NCI-H2196 treated with DMSO at 0.1 percent for 48 hours (cell line): Measurements from ENCODE around the gene RAP1A.

ENCODE experiments used
- DNase-seq: peaks from one replicate; lab custom pipeline; 2025; ENCODE audit not compliant: unreplicated experiment; lab: John Stamatoyannopoulos, UW

The RAP1A gene

DNA sequence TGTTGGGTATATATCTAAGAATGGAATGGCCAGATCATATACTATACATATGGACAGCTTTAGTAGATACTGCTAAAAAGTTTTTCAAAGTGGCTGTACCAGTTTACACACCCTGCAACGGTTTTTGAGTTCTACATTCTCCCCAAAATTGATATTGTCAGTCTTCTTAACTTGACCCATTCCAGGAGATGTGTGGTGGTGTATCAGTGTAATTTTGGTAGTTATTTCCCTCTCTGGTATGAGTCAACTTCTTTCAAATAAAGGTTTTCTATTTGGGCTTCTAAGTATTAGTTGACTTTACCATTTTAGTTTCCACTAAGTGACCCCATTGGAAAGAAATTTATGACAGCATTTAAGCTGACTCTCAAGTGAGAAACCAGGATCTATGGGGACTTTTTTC is 90.4 kb downstream of the RAP1A start:
- no peak for DNase-seq

DNA sequence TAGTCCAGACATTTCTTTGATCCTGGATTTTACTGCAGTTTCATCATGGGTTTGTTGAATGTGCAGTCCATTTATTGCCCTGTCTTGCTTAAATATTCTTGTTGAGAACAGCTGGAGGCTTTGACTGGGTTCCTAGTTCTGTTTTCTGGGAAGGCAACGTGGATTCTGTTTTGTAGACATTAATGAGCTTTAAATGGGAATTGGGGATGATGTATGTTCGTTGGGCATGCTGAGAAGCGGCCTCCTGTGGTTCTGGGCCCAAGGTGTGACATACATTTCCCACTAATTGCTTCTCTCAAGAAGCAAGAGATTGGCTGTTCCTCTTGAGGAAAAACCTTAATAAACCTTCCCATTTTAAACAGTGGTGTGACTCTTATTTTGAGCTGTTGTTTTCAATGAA is 96.7 kb downstream of the RAP1A start:
- no peak for DNase-seq

DNA sequence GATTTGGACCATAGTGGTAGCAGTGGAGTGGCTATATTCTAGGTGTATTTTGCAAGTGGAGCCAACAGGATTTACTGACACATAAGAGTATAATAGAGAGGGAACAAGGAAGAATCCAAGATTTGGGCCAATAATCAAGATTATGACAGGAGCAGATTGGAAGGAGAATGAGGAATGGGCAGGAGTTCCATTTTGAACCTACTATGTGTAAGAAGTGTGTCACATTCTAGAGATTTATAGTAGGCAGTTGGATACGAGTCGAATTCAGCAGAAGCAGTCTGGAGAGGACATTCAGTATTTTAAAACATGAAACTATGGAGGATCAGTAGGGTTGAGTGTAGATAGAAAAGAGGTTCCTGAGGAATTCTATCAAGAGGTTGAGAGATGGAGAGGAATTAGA is 97.9 kb downstream of the RAP1A start:
- no peak for DNase-seq

DNA sequence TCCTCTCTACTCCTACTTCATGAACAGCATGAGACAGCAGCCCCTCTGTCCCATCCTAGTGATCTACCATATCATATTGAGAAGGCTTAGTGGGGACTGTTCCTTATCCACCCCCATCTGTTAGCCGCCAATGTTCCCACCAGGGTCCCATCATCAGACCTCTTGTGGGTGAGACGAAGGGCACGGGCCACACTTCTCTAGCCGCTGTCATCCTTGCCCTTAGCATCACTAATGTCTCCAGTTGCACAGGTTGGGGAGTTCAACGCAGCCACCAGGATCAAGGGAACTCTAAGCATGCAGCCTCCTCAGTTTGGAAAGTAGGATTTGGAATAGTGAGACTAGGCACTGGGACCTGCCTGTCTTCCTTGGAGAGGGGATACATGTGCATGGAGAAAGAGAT is 99.5 kb downstream of the RAP1A start:
- DNase-seq = no peak

DNA sequence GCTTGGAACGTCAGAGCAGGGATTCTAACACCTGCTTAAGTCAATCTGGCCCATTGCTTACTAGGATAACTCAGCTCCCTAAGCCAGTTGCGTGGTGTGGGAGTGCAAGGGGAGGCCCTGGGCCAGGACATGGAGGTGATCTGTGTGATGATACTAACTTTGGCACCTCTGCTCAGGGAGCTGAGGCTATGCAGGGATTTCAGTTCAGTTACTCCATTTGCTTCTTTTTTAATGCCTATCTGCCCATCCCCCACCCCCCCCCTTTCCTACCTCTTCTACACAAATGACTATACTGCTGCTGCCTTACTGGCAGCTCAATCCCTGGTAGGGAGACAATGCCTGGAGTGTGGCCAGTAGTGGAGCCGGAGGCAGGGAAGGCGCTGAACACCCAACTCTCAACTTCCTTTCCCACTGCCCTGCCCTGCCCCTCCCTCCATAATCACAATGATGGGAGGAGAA is 100.1 kb downstream of the RAP1A start:
- no peak for DNase-seq

DNA sequence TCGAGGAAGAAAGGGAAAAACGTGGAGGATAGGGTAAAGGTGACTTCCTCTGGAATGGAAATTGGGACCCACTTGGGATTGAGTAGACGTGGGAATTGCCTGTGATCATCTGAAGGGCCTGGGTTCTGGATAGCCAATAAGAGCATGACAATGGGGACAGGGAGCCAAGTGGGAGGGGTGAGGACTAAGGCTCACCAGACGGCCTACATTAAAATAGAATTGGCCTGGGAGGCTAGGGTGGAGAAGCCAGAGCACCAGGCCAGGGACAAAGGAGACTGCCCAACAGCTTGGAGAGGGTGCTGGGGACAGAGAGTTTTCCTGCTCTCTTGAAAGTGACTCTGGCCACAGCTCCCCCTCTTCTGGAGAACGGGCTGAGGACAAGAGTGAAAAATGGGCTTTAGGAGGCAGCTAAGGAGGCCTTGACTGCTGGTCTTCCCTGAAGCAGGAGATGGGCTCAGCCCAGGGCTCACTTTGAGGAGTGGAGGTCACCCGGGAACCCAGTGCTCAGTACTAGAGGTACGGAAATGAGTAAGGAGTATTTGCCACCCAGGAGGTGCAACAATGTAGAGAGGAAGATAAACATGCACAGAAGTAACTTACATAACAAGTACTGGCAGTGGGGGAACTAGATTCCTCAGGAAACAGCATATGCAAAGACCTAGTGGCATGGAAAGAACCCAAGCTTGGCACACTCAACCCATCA is 100.8 kb downstream of the RAP1A start:
- DNase-seq = no peak

DNA sequence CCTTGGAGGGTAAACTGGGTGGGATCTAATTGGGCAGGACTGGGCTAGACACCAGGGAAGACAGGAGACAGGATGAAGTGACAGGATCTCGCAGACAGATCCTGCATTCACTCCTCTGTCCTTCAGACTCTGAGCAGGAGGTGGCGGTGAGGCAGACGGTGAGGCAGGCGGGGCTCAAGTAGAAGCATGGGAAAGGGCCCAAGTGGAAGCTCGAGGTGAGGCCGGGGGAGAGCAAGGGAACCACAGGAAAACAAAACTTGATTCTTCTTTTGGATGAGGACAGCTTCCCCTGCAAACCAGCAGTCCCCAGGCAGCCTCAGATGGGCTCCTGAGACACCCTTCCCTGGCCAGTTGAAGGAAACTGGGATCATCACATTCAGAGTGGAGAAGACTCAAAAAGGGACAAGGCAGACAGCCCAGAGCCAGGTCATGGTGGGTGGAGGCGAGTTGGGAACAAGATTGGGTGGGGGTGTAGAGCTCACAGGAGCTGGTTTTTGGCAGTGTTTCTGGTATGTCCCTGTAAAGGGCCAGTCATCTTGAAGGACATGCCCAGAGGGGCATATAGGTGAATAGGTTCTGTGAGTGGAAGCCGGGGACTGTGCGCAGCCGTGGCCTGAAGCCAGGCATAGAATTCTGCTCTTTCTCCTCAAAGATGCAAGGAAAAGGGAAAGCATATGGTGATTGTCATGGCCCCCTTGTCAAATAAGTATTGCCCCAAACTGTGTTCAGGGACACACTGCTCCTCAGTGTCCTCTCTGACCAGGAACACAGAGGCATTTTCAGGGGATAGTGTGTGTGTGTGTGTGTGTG is 101.6 kb downstream of the RAP1A start:
- no peak for DNase-seq

DNA sequence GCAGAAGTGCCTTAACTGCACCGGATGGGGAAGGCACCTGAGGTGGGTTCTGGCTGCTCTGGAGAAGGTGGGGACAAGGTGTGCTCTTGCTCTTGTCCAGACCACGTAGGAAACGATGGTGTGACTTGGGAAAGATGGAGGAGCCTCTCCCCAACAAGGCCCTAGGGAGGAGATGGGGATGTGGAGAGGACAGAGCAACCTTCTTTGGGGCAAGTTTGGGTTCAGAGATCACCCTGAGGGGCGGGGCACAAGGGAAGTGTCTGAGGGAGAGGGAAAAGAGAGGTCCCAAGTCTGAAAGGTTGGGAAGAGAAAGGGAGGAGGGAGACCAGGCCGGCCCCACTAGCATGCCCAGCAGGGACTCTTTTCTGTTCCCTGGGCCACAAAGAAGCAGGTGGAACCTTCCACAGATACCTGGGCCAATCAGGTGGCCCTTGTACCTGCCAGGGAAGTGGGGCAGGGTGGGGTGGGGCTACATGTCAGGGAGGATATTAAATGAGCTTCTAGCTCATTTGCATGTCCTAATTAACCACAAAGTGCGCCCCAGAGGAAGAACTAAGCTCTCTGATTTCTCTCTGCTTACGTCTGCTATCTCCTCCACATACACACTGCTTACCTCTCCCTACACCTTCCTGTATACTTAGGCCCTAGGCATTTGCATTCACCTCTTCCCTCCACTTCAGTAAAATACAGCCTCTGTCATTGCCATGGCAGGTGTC is 103.7 kb downstream of the RAP1A start:
- no peak for DNase-seq

DNA sequence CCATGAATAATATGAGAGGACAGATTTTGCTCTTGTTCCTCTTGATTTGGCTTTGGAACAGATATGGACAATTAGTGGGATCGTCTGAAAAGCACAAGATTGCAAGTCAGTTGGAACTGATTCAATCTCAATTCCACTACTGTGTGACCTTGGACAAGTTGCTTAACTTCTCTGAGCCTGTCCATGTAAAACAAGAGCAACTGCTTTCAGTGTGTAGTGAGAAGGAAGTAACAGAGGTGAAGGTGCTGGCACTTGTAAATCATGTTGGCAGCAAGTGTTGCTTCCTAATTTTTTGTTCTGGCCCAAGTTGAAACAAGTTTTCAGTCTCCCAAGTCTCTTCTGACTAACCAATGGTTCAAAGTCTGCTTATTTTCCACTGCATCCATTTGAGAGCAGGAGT is 104.3 kb downstream of the RAP1A start:
- DNase-seq = no peak

DNA sequence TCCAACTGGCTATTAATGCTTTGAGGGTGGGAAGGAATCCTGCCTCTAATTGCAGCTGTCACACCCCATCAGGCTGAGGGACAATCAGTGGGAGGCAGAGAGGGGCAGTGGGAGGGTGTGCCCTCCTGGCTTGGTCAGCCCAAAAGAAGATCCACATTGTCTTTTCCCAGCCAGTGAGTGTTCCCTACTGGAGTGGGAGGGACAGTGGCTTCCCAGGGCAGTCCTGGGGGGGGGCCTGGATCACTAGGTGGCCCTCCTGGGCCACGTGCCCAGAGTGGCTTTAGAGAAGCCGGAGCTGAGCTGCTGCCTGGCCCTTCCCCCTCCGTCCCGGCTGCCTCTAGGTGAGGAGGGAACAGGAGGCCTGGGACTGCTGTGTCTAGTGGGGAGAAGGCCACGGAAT is 105.6 kb downstream of the RAP1A start:
- no peak for DNase-seq

DNA sequence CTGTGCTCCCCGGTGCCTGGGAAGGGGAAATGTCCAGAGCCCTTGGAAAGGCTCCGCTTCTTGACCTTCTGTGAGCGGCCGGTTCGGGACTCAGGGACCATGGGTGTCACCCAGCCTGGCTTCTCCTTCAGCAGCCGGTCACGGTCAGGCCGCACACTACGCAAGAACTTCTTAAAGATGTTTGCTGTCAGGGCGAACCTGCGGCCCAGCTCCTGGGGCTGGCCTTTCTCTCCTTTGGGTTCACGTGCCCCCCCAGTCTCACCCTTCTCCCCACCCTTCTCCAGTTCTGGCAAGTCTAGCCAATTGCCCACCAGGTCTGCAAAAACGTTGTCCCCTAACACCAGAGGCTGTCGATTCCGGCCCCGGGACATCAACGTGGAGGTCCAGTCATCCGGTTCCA is 107.5 kb downstream of the RAP1A start:
- DNase-seq = no peak

DNA sequence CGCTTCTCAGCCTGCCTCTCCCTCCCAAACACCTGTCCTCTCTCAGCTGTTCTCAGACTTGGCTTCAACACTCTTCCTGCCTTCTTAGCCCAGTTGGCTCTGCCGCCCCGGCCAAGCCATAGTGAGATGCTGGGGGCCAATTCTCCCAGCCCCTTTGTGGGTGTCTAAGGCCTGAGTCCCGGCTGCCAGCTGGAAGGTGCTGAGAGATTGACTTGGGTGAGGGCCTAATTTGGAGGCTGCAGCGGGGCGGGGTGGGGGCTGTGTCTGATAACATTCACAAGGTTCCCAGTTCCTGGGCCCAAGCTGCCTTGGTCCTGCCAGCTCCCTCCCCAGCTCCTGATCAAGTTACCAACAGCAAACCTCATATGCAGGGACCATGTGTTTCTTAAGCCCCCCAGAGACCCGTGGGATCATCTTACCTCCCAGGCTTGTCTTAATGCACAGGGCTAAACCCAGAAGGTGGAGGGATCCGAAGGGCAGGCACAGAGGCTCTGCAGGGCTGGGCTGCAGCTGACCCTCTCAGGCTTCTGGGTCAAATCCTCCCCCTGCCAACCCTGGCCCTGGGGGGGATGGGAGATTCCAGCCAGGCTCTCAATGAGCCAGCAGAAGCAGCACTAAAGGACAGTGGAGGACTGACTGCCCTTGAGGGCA is 109.8 kb downstream of the RAP1A start:
- no peak for DNase-seq

DNA sequence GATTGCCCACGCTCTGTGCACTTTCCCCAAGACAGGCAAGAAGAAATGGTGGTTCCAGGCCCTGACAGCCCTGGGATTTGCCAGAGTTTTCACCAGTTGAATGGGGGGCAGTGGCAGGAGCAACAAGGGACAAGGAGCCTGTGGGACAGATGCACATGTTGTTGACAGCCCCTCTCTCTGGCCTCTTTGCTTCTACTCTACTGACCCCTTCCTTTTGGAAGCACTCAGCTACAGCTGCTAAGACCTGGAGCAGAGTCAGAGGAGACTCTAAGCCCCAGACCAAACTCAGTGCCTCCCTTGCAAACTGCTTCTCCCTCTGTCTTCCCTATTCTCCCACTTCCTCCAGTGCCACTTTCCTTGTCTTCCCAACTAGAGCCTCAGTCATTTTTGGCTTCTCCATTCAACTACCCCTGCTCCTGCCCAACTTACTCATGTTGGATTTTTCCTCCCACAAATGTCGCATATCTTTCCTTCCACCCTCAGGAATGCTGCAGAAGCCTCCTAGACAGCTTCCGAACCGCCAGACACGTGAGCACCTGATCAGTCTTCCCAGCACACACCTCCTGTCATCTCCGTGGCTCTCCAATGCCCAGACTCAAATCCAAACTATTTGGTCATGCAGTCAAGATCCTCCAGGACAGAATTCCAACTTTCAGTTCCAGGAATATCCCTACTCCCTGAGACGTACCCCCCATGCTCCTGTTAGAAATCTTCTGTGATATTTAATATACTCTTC is 110.5 kb downstream of the RAP1A start:
- no peak for DNase-seq

DNA sequence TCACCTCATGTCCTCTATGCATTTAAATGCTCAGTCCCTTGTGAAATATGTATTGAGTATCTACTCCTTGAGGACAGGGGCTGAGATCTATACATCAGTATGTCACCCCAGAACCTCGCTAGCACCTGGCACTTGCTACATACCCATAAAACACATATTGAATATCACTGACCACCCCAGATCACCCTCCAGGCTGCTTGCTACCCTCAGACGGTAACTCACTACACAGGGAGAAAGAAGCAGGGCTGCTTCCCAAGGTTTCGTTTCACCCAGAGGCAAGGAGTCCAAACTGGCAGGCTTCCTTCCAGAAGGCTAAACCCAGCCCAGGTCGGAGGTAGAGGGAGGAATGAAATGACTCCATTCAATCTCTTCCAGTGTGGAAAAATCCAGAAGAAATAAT is 111.1 kb downstream of the RAP1A start:
- no peak for DNase-seq

DNA sequence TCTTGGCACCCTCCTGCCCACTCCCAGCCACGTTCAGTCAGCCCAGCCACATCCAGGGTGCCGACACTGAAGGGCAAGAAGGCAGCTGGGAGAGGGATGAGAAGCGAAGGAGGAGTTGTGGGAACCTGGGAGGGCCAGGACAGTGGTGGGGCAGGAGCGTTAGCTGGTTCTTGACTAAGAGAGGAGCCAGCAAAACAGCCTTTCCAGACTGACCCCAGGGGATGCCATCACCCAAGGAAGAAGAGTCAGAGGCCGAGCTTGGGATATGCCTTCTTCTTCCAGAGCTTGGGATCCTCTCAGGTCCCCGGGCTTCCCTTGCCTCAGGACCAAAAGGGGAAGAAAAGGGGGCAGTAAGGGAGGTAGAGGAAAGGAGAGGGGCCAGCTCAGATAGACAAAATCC is 112.4 kb downstream of the RAP1A start:
- DNase-seq = no peak

DNA sequence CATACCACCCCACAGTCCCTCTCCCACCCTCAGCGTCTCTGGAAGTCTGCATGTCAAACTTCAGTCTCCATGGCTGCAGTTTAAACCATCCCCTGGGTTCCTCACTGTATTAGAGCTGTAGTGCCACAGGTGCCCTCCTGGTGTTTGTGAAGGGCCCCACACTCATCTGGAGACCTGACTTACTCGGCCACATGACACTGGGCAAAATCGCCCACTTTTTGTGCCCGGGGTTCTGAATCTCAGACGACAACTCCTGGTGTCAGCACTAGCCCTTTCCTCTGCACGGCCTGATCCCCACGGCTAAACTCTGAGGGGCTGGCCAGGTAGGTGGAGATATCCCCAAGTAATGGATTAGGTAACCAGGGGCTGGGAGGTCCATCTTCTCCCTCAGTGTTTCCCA is 113.1 kb downstream of the RAP1A start:
- DNase-seq = no peak

DNA sequence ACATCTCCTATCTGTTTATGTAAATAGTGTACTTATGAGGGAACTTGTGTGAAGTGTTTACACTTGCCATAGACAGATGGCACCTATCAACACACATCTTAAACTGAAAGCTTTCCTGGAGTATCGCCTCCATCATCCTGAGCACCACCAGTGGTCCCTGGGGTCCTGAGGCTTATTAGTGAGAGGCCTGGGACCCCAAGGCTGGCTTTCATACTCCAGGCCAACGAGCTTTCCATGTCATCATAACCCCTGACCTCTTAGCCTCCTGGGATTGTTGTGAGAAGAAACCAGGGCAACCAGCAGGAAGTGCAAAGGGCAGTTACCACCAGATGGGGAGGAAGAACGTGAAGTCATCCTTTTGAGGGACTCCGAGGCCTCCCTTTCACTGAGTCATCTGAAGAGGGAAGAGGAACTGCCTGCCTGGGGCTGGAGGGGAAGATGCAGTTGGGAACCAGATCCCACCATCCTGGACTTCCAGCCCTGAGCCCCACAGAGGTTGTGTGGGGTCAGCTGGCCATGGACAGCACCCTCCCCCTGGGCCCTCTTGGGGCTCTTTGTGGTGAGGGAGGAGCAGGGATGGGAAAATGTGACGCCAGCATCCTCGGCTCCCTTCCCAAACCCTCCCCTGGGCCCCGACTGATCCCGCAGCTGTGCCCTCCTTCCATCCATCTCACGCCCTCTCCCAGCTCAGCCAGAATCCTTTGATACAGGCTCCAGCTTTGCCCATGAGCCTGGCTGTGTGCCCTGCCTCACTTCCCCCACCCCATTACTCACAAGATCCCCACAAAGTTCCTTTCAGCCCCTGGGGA is 113.8 kb downstream of the RAP1A start:
- DNase-seq = no peak

DNA sequence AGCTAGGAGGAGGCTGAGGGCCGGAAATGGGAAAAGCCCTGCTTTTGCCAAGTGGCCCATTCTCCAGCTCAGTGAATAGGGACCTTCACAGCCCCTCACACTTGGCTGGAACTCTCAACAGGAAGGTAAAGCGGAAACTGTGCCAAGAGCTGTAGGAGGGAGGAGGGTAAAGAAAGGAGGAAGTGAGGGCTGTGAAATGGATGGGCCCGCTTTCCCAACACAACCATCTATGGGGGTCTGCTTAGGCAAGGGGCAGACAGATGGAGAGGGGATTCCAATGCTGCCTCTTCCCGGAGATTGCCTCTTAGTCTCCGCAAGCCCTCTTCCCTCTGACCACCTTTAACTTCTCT is 114.4 kb downstream of the RAP1A start:
- no peak for DNase-seq

DNA sequence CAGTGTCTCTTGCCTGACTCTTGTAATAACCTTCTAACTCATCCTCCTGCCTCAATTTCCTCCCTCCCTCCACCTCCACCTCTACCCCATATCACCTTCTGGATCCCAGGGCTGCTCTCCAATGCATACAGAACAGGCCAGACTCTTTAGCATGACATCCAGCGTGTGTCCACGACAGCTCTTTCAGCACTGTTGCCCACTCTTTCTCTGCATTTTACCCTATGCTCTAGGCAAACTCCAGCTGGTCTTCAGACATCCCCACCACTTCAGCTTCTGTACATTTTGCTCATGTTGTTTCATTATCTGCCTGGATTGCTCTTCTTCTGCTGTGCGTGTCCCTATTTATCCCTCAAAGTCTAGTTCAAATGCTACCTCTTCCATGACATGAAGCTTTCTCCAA is 114.8 kb downstream of the RAP1A start:
- DNase-seq = no peak

DNA sequence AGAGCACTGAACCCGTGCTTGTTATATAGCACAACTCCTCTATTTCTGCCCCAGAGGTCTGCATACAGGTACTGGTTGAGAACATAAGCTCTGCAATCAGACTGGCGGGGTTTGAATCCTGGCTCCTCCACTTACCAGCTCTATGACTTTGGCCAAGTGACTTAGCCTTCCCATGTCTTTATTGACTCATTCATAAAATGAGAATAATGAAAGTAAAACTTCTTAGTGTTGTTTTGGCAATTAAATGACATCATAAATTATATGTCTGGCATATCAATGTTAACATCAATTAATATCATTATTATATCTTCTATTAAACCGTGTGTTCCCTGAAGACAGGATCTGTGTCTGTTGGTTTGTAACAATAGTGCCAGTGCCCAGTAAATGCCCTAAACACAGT is 115.3 kb downstream of the RAP1A start:
- DNase-seq = no peak
